HG03520 (cell line): ENCODE data around the gene HCN2.
A peak's percentile ranks its signal among the peaks of the same experiment; 100 is the strongest.

Experiments
- ATAC-seq: cut with Tn5 transposase; IDR thresholded peaks from one replicate; pipeline ENCODE4 v1.9.1; 2021; ENCODE audit warnings: mild to moderate bottlenecking, moderate library complexity; ENCODE audit not compliant: unreplicated experiment

The HCN2 gene

DNA sequence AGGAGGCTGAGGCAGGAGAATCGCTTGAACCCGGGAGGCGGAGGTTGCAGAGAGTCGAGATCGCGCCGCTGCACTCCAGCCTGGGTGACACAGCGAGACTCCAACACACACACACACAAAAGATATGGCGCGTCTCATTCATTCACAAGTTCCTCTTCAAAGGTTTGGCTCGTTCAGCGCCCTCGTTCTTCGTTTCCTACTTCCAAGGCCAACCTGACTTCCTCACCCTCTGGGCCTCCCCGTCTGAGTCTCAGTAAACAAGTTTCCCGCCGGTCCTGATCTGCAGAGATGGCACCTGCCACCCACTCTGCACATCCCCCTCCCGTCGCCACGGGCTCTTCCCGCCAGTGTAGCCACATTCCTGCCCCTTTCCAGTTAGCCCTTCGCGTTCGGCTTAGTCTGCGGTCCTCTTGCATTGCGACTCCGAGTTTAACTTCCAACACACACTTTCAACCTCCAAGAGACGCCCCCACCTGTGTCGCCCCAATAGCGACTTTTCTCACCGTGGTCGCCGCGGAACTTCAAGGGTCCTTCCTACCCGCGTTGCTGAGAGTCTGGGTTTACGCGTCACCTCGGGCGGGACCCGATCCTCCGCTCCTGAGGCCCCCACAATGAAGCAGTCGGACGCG, 18.6 kb upstream of the HCN2 start:
- no peak for ATAC-seq

DNA sequence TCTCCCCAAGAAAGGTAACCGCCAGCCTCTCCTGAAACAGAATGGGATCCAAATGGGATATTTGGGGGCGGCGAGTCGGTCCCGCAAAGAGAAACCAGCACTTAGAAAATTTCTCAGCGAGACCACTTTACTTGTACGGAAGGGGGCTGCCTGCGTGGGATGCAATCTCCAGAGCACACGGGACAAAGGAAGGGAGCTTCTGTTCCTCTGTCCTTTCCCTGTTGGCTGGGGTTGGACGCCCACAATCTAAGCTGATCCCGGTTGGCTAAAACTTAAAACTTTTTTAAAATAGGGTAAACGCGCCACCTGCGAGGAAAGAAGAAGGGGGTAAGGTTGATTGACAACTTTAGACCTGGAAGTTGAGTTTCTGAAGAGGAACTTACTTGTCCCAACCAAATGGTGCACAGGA, 18.1 kb upstream of the HCN2 start:
- no peak for ATAC-seq

DNA sequence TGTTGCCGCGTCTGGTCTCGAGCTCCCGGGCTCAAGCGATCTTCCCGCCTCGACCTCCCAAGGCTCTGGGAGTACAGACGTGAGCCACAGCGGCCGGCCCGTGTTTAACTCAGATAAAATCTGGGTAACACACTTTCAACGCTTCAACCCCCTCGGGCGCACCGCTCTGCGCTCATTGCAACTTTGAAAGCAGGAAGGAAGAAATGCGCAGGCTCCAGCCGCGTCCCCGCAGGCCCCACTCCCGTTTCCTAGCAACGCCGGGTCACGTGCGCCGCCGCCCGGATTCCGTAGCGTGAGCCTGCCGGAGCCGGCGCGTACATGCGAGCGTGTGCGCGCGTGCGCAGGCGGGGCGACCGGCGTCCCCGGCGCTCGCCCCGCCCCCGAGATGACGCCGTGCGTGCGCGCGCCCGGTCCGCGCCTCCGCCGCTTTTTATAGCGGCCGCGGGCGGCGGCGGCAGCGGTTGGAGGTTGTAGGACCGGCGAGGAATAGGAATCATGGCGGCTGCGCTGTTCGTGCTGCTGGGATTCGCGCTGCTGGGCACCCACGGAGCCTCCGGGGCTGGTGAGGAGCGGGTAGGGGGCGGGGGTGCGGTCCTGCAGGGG, 17.4 kb upstream of the HCN2 start, which contains the start of gene BSG:
TSS of gene BSG (plus strand) at position 457 of the 603 bp plus-strand sequence. CDS start at position 496, 39 bp downstream.
- peak; percentile 72 for ATAC-seq

DNA sequence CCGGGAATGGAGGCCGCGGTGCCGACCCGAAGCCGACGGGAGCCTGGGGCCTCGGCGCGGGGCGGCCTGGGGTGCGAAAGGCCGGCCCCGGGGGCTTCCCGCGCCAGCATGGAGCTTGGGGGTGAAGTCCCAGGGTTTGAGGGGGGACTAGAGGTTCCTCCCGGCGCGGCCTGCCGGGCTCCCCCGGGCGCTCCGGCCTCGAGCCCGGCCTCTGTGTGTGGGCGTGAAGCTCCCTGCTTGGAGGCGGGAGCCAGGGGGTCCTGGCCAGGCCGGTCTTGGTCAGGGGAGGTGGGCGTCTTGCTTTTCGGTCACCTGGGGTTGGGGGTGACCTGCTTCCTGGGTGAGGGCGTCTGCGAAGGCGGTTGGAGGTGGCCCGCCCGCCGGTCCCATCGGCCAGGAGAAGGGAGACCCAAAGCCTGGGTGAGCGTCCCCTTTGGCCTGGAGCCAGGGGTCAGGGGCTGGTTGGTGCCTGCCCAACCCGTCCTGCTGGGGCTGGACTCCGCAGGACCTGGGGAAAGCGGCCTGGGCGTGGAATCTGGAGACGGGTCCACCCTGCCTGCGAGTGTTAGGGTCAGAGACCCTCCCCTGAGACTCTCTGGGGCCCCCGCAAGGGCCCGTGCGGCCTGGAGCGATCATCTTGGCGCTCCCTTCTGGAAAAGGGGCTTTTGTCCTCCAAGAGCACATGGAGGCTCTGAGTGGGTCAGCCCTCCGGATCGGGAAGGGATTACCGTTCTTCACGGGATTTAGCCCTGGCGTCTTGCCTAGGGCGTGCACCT, 16.8 kb upstream of the HCN2 start:
- peak; percentile 2 for ATAC-seq

DNA sequence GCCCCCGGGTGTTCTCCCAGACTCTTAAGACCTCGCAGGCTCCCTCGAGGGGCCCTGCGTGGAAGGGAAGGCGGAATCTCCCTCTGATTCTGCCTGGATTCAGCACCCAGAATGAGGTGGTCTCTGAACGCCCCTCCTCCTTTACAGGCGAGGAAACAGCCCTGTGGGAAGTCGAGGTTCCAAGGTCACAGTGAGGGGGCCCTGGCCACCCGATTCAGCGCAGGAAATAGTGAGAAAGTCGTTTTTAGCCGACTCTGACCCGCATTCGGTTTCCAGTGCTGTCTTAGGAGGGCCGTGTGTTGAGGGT, 16.2 kb upstream of the HCN2 start:
- no peak for ATAC-seq

DNA sequence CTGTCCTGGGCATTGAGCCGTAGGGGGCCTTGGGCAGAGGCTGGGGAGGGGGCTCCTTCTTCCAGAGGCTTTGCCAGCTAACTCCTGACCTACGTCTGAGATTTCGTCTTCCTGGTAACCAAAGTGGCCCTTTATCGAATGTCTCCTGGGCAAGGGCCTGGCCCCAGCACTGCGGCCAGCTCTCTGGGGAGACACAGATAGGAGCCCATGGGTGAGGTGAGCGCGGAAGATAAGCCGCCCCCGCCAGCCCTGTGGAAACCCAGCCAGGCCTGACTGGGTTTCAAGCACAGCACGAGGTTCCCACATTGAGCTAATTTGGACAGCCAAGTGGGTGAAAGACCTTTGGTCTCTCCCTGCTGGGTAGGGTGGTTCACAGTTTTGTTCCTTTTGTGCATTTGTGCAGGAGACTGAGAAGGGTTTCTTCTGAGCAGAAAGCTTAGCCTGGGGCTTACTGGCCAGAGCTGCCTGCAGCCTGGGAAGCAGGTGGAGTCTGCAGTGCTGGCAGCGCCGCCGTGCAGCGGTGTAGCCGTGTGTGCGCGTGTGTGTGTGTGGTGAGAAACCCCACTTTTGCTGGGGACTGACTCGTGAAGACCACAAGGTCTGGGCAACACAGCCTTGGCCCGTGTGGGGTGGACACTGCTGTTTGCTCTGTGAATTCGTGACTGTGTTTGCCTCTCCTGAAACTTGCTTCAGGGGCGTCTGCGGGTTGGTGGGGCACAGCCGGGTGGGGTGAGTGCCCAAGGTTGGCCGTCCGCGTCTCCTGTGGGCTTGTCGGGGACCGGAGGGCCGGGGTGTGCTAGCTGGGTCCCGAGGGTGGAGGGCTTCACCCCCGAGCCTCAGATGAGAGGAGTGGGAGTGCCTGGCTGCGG, 14.8 kb upstream of the HCN2 start:
- no peak for ATAC-seq

DNA sequence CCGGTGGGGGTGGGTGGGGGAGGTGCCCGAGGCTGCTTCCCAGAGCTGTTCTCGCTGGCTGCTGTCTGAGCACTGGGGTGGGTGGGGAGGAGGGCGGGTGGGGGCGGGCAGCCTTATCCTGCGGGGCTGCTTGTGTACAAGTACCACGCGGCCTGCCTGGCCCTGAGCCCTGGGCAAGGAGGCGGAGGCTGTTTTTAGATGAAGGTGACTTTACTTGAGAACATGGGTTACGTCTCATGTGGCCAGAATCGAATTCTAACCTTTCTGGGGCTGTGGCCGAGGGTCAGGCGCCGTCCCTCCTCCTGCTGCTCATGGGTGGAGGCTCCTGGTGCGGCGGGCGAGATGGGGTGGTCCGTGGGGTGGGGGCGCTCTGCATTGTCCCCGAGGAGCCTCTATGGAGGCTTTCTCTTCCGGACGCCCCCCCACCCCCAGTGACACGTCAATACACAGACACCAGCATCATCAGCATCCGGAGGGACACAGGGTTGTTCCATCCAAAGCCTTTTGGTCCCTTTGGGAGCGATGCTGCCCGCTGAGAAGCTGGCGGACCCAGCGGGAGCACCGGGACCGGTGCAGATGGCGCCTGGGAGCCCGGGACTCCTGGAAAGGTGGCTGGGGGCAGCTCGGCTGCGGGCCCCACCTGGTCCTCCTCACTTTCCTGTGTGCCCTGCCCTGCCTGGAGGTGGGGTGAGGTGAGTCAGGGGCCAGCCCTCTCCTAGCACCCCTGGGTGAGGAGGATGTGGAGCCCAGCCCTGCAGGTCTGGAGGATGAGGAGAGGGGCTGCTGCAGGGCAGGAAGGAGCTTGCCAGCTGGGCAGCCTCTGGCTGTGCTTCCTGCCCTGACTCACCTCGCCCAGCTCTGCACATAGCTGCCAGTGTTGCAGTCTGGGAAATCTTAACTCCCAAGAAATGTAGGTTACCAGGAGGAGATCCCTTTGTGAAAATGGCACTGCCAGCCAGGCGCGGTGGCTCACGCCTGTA, 13.9 kb upstream of the HCN2 start:
- ATAC-seq, result no peak

DNA sequence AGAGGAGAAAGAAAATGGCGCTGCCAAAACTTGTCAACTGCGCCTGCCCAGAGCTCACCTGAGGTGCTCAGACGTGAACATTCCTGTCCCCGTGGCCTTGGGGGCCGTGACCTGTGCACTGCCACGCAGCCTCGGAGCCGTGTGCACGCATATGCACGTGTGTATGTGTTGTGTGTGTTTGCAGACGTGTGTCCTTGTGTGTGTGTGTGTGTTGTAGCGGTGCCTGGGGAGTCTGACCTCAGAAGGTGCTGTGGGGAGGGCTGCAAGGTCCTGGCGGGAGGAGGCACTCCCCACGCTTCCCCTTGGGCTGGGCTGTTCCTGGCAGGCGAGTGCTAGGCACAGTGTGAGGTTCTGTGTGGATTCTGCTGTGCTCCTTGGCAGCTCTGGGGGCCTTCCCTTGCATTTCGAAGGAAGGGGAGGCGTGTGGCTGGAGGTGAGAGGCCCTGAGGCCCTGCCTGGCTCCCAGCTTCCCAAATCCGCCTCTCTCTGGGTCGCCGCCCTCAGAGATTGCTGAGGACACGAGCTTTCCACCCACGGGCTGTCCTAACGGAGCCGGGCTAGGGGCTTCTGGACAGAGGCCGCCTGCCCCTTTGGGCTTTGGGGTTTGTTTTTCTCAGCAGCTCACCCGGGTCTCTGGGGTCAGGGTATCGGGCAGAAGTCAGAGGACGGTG, 12.8 kb upstream of the HCN2 start:
- ATAC-seq, result no peak

DNA sequence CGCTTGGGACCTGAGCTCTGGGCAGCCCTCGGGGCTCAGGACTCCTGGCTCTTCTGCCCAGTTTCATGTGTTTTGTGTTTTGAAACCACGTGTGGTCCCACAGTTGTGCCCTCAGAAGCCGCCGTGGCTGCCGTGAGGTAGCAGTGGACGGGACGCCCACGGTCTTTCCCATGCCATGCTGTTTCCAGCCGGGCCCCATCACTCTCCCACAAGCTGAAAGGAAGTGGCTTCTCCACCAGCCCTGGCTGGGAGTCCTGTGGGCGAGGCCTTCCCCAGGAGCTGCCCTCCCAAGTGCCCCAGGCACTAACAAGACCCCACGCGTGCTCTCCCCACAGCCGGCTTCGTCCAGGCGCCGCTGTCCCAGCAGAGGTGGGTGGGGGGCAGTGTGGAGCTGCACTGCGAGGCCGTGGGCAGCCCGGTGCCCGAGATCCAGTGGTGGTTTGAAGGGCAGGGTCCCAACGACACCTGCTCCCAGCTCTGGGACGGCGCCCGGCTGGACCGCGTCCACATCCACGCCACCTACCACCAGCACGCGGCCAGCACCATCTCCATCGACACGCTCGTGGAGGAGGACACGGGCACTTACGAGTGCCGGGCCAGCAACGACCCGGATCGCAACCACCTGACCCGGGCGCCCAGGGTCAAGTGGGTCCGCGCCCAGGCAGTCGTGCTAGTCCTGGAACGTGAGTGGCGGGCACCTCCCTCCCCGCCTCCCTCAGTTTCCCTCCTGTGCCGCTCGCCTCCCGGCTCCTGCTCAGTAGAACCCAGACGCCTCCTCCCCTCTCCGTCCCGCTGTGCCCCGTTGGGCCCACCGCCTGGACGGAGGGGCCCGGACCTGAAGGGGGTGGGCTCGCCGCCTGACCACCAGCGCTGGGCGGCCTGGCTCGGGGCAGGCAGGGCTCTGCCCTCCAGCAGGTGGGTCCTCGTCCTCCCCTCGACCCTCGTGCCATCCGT, 12.0 kb upstream of the HCN2 start:
- no peak for ATAC-seq

DNA sequence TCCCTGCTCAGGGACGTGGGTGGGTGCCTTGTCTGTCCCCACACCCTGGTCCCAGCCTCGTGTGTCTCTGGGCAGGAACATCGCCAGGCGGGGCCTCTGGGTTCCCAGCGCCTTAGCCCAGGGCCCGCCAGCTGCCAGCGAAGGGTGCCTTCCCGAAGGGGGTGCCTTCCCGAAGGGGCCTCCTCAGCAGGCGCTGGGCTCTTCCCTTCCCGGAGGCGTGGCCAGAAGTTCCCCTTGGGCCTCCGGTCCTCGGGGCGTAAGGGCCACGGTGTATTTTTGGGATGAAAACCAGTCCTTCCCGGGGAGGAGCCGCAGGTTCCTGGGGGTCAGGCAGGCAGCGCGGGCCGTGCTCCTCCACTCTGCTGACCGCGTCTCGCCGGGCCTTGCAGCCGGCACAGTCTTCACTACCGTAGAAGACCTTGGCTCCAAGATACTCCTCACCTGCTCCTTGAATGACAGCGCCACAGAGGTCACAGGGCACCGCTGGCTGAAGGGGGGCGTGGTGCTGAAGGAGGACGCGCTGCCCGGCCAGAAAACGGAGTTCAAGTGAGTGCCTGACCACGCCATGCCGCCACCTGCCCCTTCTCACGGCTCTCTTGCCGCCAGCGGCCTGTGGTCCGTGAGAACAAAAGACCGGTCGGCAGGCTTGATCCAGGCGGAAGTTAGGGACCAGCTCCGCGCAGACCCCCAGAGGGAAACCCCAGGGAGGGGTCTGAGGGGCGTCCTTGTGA, 10.4 kb upstream of the HCN2 start:
- ATAC-seq, result no peak

DNA sequence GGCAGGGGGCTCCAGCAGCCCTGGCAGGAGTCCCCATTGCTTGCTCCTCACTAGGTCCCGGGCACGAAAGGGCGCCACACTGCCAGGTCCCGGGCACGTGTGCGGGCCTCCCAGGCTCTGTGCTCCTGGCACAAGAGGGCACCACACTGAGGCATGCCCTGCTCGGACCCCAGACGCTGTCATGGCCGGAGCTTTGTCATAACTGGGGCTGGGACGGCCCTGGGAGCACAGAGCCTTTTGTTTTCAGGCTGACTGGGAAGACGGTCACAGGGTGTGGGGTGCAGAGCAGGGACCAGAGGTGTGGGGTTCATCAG, 9.9 kb upstream of the HCN2 start:
- no peak for ATAC-seq

DNA sequence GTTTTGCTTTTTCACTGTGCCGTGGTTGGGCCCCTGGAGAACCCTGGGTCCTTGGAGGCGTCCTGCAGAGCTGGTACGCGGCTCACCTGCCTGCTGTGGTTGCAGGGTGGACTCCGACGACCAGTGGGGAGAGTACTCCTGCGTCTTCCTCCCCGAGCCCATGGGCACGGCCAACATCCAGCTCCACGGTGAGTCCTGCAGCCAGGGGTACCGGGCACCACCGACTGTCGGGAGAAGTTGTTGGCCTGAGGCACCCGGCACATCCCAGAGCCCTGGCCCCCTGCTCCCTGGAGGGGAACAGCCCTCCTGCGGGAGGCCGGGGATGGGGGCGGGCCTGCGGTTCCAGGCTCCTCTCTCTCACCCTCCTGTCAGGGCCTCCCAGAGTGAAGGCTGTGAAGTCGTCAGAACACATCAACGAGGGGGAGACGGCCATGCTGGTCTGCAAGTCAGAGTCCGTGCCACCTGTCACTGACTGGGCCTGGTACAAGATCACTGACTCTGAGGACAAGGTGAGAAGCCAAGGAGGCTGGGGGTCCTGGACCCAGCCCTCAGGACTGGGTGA, 9.3 kb upstream of the HCN2 start:
- ATAC-seq, result no peak

DNA sequence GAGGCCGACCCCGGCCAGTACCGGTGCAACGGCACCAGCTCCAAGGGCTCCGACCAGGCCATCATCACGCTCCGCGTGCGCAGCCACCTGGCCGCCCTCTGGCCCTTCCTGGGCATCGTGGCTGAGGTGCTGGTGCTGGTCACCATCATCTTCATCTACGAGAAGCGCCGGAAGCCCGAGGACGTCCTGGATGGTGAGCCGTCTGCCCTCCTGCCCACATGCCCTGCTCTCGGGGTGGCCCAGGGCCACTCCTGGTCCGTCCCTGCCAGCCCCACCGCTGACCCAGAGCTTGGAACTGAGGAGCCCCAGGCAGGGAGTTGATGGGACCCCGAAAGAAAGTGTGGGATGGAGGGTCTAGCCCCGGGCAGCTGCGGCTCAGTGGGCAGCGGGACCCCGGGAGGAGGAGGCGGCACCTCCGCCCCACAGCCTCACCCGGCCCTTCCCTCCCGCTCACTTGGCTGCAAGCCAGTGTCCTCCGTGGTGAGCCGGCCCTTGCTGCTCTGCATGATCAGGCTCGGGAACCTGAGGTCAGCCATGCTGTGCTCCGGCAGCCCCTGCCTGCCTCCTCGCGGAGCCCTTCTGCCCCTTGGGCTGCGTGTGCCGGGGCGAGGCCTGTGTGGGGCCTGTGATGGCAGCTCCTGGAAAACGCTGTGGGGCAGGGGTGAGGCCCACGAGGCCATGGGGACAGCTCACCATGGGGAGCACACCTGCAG, 8.1 kb upstream of the HCN2 start:
- ATAC-seq, result no peak

DNA sequence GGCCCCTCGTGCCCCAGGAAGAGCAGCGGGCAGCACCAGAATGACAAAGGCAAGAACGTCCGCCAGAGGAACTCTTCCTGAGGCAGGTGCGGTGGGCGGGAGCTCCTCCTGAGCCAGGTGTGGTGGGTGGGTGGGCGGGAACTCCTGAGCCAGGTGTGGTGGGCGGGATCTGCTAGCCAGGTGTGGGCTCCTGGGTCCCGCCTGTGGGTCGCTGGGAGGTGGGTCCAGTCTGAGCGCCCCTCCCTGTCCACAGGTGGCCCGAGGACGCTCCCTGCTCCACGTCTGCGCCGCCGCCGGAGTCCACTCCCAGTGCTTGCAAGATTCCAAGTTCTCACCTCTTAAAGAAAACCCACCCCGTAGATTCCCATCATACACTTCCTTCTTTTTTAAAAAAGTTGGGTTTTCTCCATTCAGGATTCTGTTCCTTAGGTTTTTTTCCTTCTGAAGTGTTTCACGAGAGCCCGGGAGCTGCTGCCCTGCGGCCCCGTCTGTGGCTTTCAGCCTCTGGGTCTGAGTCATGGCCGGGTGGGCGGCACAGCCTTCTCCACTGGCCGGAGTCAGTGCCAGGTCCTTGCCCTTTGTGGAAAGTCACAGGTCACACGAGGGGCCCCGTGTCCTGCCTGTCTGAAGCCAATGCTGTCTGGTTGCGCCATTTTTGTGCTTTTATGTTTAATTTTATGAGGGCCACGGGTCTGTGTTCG, 7.0 kb upstream of the HCN2 start:
- ATAC-seq, result no peak

DNA sequence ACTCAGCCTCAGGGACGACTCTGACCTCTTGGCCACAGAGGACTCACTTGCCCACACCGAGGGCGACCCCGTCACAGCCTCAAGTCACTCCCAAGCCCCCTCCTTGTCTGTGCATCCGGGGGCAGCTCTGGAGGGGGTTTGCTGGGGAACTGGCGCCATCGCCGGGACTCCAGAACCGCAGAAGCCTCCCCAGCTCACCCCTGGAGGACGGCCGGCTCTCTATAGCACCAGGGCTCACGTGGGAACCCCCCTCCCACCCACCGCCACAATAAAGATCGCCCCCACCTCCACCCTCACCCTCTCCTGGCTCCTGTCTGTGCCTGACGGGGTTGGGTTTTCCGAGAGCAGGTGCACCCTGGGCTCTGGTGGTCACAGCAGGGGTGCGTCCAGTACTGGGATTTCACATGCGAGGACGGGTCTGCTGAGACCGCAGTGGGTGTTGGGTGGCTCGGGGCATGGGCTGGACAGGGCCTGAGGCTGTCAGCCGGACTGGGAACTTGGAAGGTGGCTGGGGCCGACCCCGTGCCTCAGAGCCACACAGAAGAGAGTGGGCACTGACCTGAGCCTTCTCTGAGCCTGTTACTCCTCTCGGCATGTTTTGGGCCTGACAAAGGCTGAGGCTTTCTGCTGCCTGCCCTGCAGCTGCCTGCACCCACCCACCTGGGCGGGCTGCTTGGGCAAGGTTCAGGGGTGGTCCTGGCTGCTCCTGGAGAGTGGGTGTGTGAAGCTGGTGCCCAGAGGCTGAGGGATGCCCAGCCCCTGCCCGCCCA, 6.3 kb upstream of the HCN2 start:
- ATAC-seq, result no peak

DNA sequence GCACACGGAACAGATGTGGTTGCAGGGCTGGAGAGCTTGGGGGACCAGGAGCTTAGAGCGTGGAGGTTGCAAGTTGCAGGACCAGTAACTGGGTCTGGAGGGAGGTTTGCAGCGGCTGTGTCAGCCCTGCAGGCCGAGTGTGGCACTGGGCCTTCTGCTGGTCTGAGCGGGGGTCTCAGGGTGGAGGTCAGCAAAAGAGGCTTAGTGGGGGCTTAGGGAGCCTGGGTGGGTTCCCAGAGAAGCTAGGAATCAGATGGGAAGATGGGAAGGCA, 5.8 kb upstream of the HCN2 start:
- no peak for ATAC-seq
